Glutamatergic neuron (in vitro differentiated cells): ENCODE data around the gene GALNT17. TPM values are rescaled to one million over a fixed set of nuclear protein-coding genes. Genes with fewer than 3 reads are reported as not detected.

Experiments
- DNase-seq: peaks from one replicate; pipeline ENCODE4 v3.0.0; 2022
- H3K27ac Mint-ChIP-seq: one replicate; pipeline ENCODE4 v1.8.0; 2020; ENCODE audit warnings: mild to moderate bottlenecking, mixed read lengths, inconsistent platforms; ENCODE audit not compliant: unreplicated experiment
- H3K27me3 Mint-ChIP-seq: one replicate; pipeline ENCODE4 v1.8.0; 2020; ENCODE audit warnings: mild to moderate bottlenecking, moderate library complexity, mixed read lengths, inconsistent platforms; ENCODE audit not compliant: unreplicated experiment
- H3K36me3 Mint-ChIP-seq: one replicate; pipeline ENCODE4 v1.8.0; 2020; ENCODE audit warnings: mild to moderate bottlenecking, mixed read lengths, inconsistent platforms; ENCODE audit not compliant: unreplicated experiment
- H3K4me1 Mint-ChIP-seq: one replicate; pipeline ENCODE4 v1.8.0; 2020; ENCODE audit warnings: mild to moderate bottlenecking, low read depth, mixed read lengths, inconsistent platforms; ENCODE audit not compliant: unreplicated experiment
- H3K4me3 Mint-ChIP-seq: one replicate; pipeline ENCODE4 v1.8.0; 2020; ENCODE audit warnings: mild to moderate bottlenecking, mixed read lengths, inconsistent platforms; ENCODE audit not compliant: unreplicated experiment
- H3K9me3 Mint-ChIP-seq: one replicate; pipeline ENCODE4 v1.8.0; 2020; ENCODE audit warnings: mild to moderate bottlenecking, moderate library complexity, mixed read lengths, inconsistent platforms; ENCODE audit not compliant: unreplicated experiment
- CTCF ChIP-seq: fragments of 200-600 bp; sonication (generic); IDR thresholded peaks from one replicate; pipeline ENCODE4 v1.5.0; 2021; ENCODE audit not compliant: partially characterized antibody, unreplicated experiment
- total RNA-seq: library from RNA; stranded (reverse); fragmentation: NEBNext Ultra II Directional; extraction: Animal tissue kit (Norgen Biotek cat#: 25700); gene quantifications from one replicate; pipeline ENCODE4 v1.2.1, GENCODE V29; 2021; ENCODE audit not compliant: unreplicated experiment

GALNT17 gene
- total RNA-seq, 1 donor from 2014 or later, result 42.0 TPM

- Mint-ChIP-seq H3K36me3 (no peaks in the 10 kb centered on the region), H3K4me3 (no peak overlapping the region), H3K9me3 (no peaks in the 10 kb centered on the region), H3K4me1 (peaks cover 18% of the 10 kb centered on the region), H3K27me3 (no peaks in the 10 kb centered on the region), H3K27ac (no peak overlapping the region)
- no peak for DNase-seq
- no peak for TF ChIP-seq CTCF
Measured at GRCh38 chr7:71457021-71457420, 325.1 kb downstream of the GALNT17 start.

GRCh38 chr7:71457846-71458590, 326.1 kb downstream of the GALNT17 start:
- TF ChIP-seq CTCF, result no peak
- DNase-seq, result no peak
- Mint-ChIP-seq H3K27ac (peak overlapping the region; percentile 53), H3K9me3 (no peaks in the 10 kb centered on the region), H3K4me3 (no peak overlapping the region), H3K4me1 (peaks cover 20% of the 10 kb centered on the region), H3K36me3 (no peaks in the 10 kb centered on the region), H3K27me3 (no peaks in the 10 kb centered on the region)

GRCh38 chr7:71459132-71459531, 327.2 kb downstream of the GALNT17 start:
- Mint-ChIP-seq H3K9me3 (no peaks in the 10 kb centered on the region), H3K36me3 (no peaks in the 10 kb centered on the region), H3K27me3 (no peaks in the 10 kb centered on the region), H3K4me1 (peaks cover 20% of the 10 kb centered on the region), H3K27ac (no peak overlapping the region), H3K4me3 (peak overlapping the region; percentile 26)
- TF ChIP-seq CTCF, result no peak
- no peak for DNase-seq

GRCh38 chr7:71461572-71461971, 329.6 kb downstream of the GALNT17 start:
- Mint-ChIP-seq H3K27me3 (no peaks in the 10 kb centered on the region), H3K36me3 (no peaks in the 10 kb centered on the region), H3K27ac (no peak overlapping the region), H3K4me3 (no peak overlapping the region), H3K4me1 (peaks cover 20% of the 10 kb centered on the region), H3K9me3 (no peaks in the 10 kb centered on the region)
- no peak for DNase-seq
- TF ChIP-seq CTCF, result no peak

GRCh38 chr7:71465741-71466189, 333.8 kb downstream of the GALNT17 start:
- TF ChIP-seq CTCF, result no peak
- H3K36me3 Mint-ChIP-seq, result peaks cover 10% of the 10 kb centered on the region
- no peak overlapping the region for H3K4me3 Mint-ChIP-seq
- DNase-seq, result no peak
- no peak overlapping the region for H3K27ac Mint-ChIP-seq
- H3K27me3 Mint-ChIP-seq, result peaks cover 4% of the 10 kb centered on the region
- peaks cover 14% of the 10 kb centered on the region for H3K4me1 Mint-ChIP-seq
- peaks cover 3% of the 10 kb centered on the region for H3K9me3 Mint-ChIP-seq
